Sciatic nerve (tissue), 2 donors: Measurements from ENCODE around the gene USP7. TPM values are rescaled to one million over a fixed set of nuclear protein-coding genes. Genes with fewer than 3 reads are reported as not detected.
"Not testable (repeated sequence)": the region's sequence is repeated elsewhere in the genome, so short reads cannot be mapped to it uniquely, and the experiment has no call there.

Experiments
- ATAC-seq: fragments of 200-7000 bp; cut with Tn5 transposase; one replicate; pipeline ENCODE4 v1.9.1; 2020; ENCODE audit warnings: mild to moderate bottlenecking, moderate library complexity
- DNase-seq: peaks from one replicate; pipeline ENCODE4 v3.0.0-alpha.2; 2020; ENCODE audit warnings: low spot score
- intact Hi-C: fragments of 100-400 bp; cut with DNase I; formaldehyde crosslinking; loops from one replicate; pipeline ENCODE4 v1.14.2; 2022
- total RNA-seq: library from RNA; stranded (reverse); fragmentation: NEBNext Ultra II Directional; extraction: Animal tissue kit (Norgen Biotek cat#: 25700); gene quantifications from one replicate; pipeline ENCODE4 v1.2.1, GENCODE V29; 2021
- donor health status: DM: no; HTN: no; CAD: no.
- donor health status: DM: no; HTN: no; CAD: no.

Gene USP7
- total RNA-seq, 1 donor from 2014 or later = 113 TPM

DNA sequence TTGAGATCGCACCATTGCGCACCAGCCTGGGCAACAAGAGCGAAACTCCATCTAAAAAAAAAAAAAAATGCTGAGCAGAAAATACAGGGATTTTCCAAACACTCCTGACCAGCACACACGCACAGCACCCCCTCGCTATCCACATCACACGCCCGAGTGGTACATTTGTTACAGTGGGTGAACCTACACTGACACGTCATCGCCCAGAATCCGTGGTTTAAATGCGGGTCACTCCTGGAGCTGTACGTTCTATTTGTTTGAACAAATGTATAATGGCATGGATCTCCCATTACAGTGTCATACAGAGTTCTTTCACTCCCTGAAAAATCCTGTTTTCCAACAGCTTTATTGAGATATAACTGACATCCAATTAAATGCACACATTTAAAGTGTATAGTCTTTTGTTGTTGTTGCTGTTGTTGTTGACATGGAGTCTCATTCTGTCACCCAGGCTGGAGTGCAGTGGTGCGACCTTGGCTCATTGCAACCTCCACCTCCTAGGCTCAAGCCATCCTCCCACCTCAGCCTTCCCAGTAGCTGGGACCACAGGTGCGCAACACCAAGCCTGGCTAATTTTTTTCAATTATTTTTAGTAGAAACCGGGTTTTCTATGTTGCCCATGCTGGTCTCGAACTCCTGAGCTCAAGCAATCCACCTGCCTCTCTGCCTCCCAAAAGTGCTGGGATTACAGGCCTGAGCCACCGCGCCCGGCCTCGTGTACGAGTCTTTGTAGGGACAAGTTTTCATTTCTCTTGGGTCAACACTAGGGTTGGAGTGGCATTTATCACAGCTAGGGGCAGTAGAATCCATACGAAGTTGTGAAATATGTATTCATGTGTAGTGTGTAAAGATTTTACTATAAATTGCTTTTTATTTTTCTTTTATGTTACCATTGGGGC lies 90.5 kb downstream of the USP7 start:
- intact Hi-C loops = loop anchor here (10.0 kb wide), 1 partner anchor 78 kb away; the partner anchor contains the start of genes PMM2 and TMEM186
- ATAC-seq (no peak), DNase-seq (no peak)

DNA sequence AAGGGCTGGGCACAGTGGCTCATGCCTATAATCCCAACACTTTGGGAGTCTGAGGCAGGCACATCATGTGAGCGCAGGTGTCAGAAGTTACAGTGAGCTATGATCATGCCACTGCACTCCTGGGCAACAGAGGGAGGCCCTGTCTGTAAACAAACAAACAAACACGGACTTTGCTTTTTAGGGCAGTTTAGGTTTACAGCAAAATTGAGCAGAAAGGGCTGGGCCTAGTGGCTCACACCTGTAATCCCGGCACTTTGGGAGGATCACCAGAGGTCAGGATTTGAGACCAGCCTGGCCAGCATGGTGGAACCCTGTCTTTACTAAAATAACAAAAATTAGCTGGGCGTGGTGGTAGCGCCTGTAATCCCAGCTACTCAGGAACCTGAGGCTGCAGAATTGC lies 91.6 kb downstream of the USP7 start:
- intact Hi-C loops = loop anchor here (10.0 kb wide), 1 partner anchor 77 kb away; the partner anchor contains the start of genes PMM2 and TMEM186
- no peak for DNase-seq
- no peak for ATAC-seq

DNA sequence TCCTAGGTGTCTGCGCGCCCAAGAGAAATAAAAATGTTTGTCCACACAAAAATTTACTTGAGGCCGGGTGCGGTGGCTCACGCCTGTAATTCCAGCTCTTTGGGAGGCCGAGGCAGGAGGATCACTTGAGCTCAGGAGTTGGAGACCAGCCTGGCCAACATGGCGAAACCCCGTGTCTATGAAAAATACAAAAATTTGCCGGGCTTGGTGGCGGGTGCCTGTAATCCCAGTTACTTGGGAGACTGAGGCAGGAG lies 93.8 kb downstream of the USP7 start:
- DNase-seq, ATAC-seq: not testable (repeated sequence)
- intact Hi-C loops = loop anchor here (10.0 kb wide), 2 partner anchors 75 to 1755 kb away; partner anchors contain the start of genes PMM2 and TMEM186

DNA sequence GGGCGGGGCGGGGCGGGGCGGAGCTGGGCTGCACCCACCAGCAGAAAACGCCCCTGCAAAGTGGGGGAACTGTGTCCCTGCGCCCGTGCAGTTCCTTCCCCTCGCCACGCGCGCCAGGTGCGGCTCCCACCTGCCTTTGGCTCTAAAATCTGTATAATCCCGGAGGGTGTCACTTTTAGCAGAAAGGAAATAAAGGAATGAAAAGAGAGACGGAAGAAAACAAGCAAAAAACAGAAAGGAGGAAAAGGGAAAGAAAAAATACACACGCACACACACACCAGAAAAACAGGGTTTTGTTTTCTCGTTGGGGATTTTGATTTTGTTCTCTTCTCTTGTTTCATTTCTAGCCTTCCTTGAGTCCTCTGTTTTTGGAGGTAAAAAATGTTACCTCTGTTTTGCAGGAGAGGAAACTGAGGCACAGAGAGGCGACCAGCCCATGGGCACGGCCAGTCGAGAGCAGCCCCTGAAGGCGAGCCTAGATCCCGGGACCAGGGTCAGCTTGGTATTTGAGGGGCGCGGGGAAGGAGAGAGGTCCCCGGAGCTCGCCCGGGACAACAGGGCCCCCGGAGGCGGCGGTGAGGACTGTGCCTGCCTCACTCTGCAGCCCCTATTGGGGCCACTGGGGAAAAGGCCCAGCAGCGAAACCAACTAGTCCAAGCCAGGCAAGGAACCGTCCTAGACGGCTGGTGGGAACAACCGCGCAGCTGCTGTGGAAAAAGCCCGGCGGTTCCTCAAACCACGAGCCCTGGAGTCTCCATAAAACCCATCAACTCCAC lies 94.3 kb downstream of the USP7 start:
- ATAC-seq (no peak), DNase-seq (no peak)
- intact Hi-C loops = loop anchor here (10.0 kb wide), 1 partner anchor 1755 kb away; no protein-coding TSS in a partner anchor

DNA sequence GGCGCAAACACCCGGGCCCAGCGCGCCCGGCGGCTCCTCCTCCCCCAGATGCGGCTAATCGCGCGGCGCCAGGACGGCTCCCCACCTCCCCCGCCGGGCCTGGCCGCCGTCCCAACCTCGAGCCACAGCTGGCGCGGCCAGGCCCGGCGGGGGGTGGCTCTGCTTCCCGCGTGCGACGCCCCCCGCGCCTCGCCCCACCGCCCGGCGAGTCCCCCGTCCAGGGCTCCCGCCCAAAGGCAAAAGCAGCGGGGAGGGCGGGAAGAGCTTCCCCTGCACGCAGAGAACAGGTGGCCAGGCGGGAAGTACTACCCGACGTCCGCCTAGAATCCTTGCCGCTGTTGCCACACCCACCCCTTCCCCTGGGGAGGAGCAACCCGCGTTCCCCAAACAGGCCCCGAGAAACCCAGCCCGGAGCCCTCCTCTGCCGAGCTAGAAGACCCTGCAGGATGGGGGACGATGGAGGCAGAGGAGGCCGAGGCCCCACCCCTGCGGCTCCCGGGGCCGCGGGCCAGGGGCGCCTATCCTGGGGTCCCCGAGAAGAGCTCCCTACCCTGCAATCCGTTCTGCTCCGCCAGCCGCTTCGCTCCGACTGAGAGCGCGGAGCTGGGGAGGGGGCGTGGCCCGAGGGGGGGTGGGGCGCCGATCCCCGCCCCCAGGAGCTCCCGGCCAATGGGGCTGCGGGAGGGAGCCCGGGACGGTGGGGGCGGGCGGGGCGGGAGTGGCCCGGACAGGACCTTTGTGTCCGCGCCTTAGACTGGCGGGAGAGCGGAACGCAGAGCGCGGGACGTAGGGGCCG lies 95.1 kb downstream of the USP7 start, which contains the start of gene CARHSP1:
Gene CARHSP1, minus strand, starts transcription at position 591 of the 796 bp plus-strand sequence. CDS start 9,678 bp downstream, outside the sequence.
- ATAC-seq (peak; percentile 90), DNase-seq (peak; percentile 94)
- intact Hi-C loops = loop anchor here (10.0 kb wide), 1 partner anchor 1756 kb away; no protein-coding TSS in a partner anchor

DNA sequence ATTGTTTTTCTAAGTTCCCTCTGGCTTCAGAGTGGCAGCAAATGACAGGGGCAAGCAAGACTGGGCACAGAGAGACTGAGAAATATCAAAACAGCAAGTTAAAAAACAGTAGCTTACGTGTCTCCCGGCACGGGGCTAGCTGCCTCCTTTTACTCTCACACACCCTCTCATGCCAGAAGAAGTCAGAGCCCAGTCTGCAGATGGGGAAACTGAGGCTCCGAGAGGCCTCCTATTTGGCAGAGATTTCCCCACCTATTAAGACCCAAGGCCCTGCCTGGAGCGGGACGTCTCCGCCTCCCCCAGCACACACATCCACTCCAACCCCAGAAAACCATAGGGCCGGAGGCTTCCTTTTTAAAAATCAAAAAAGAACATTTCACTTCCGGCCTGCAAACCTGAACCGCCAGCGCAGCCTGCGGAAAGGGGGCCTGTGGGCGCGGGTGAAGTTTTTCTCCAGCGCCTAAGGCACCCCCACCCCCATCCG lies 95.7 kb downstream of the USP7 start:
- ATAC-seq (no peak), DNase-seq (no peak)
- intact Hi-C loops = loop anchor here (10.0 kb wide), 1 partner anchor 1757 kb away; no protein-coding TSS in a partner anchor

DNA sequence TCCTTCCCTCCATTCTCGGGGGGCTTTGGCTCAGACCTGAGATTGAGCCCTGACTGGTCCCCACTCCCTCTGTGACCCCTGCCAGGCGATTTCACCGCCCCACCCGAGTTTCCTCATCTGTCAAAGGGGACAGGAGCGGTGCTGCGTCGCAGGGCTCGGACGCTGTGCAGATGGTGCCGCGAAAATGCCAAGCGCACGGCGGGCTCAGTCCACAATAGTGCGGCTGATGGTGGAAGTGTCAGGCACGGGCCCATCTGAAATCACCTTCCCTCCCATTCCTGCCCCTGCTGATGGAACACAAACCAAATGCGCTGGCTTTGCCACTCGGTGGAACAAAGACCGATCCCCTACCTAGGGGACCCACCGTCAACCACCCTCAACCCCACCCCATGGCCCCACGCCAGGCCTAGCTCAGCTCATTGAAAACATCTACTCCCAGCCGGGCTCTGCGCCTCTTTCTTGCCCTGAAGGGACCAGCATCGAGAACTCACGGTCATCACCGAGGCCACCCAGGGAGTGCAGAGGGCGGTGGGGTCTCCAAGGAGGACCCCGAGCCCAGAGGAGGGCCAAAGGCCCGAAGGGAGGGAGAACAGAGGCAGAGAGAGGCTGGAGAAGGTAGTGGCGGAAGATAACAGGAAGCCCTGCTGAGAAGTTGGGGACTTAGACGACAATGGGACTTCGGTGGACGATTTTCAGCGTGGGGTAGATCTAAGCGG lies 96.3 kb downstream of the USP7 start:
- intact Hi-C loops = loop anchor here (10.0 kb wide), 1 partner anchor 1757 kb away; no protein-coding TSS in a partner anchor
- DNase-seq (peak; percentile 83), ATAC-seq (peak; percentile 9)

DNA sequence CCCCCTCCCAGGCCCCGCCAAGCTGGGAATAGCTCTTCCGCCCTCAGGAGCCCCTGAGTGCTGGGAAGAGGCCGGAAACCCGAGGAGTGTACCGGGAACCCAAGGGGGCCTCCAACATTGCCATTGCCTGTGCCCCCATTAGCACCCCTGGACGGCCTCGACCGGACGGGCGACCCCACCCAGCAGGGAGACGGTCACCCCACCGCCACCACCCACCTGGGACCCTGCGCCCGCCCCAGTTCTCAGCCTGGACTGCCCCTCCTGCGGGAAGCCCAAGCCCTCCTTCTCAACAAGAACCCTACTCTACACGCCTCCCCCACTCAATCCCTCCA lies 96.9 kb downstream of the USP7 start:
- no peak for DNase-seq
- intact Hi-C loops = loop anchor here (10.0 kb wide), 1 partner anchor 1758 kb away; no protein-coding TSS in a partner anchor
- no peak for ATAC-seq

DNA sequence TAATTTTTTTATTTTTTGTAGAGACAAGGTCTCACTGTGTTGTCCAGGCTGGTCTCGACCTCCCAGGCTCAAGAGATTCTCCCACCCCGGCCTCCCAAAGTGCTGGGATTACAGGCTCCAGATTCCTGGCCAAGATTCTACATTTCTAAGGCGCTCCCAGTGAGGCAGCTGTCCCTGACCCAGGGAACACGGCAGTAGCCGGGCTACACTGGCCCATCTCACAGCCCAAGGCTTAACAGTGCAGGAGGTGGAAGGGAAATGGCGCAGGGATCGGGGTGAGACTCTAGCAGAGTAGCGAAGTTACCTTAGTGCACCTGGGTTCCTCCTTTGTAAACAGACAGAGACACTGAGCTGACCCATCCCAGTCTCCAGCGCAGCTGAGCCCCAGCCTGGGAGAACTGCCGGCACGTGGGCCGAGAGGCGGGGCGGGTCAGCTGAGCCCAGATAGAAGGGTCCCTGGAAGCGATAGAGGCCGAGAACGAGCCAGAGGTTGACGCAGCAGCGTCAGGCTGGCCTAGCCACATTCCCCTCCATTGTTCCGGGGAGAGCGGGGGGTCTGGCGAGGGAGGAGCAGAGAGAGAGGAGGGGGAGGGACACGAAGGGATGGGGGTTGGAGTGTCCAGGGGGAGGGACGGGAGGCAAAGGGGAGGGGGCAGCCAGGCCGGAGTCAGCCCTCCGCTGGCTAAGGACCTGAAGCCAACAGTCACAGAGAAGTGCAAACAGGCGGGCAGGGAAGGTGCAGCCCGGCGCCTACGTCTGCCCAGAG lies 97.4 kb downstream of the USP7 start:
- ATAC-seq = peak; percentile 57
- peak; percentile 79 for DNase-seq
- intact Hi-C loops = loop anchor here (10.0 kb wide), 1 partner anchor 1758 kb away; no protein-coding TSS in a partner anchor

DNA sequence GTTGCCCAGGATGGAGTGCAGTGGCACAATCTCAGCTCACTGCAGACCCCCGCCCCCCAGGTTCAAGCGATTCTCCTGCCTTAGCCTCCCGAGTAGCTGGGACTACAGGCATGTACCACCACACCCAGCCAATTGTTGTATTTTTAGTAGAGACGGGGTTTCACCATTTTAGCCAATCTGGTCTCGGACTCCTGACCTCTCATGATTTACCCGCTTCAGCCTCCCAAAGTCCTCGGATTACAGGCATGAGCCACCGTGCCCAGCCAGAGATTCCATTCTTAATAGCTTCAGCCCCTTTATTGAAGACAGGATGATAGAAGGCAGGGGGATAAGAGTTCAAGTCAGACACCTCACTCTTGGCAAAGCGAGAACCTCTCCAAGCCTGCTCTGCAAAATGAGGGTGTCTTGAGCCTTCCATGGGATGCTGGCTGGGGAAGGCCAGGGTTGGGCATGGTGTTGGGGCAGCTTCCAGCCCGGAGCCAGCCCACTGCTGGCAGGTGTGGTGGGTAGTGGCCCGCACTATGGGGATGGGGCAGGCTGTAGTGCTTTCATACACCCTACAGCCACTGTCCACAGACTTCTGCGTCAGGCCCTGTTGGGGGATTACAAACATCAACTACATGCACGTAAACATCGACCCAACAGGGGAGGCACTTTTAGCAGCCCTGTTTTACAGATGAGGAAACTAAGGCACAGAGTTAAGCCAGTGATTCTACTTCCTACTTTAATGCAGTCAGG lies 98.4 kb downstream of the USP7 start:
- ATAC-seq (no peak), DNase-seq (no peak)
- intact Hi-C loops = loop anchor here (10.0 kb wide), 1 partner anchor 1759 kb away; no protein-coding TSS in a partner anchor

DNA sequence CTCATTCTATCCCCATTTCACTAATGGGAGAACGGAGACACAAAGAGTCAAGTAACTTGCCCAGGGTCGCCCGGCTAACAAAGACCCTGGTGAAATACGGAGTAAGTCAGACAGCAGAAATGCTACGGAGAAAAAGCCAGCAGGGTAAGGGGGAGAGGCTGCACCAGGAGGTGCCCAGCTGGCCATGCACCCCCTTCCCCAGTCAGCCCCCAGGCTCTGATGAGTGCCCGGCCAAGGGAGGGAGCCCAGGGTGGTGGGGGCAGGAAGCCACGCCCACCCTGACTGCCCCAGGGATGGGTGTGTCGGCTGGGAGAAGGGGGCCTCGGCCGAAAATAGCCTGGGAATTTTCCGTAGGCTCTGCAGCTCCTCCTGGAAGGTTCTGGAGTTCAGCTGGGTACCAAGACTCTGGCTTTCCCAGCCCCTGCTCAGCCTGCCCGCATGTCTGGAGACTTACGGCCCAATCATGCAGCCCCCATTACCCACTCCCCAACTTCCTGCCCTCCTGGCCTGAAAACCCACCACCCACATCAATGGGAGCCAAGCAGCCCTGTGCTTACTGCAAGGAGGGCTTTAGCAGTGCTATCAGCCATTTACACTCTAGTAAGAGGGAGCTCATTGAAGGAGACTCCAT lies 99.1 kb downstream of the USP7 start:
- no peak for DNase-seq
- no peak for ATAC-seq
- intact Hi-C loops = loop anchor here (10.0 kb wide), 1 partner anchor 1760 kb away; no protein-coding TSS in a partner anchor

DNA sequence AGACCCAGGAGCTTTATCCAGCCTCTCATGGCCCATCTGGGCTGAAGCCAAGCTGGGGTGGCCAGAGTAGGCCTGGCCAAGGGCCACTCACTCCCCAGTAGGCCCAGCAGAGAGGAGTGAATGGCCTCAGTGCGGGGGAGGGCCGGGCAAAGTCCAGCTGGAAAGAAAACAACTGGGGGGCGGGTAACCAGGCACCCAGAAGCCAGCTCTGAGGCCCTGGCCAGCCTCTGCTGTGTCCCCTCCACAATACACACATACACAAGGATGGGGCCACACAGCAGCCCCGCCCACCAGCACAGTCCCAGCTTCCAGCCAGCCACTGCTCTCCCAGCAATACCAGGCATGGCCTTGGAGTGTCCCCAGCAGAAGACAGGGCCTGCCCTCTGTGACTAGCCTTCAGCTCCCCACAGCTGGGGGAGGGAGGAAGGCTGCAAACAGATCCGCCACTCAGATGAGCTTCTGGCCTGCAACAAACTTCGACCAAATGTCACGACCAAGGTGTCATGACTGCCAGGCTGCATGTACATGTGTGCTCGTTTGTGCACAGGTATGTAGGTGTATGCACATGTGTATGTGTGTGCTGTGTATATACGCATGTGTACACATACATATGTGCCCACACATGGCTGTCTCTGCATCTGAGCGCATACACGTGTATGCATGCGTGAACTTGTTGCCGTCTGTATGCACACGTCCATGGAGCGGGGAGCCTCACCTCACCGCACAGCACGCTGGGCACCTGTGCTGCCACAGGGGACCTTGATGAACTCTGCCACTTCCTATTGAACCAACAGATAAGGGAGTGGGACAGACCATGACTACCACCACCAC lies 99.9 kb downstream of the USP7 start:
- ATAC-seq = peak; percentile 36
- intact Hi-C loops = loop anchor here (10.0 kb wide), 1 partner anchor 1761 kb away; no protein-coding TSS in a partner anchor
- DNase-seq = peak; percentile 83

DNA sequence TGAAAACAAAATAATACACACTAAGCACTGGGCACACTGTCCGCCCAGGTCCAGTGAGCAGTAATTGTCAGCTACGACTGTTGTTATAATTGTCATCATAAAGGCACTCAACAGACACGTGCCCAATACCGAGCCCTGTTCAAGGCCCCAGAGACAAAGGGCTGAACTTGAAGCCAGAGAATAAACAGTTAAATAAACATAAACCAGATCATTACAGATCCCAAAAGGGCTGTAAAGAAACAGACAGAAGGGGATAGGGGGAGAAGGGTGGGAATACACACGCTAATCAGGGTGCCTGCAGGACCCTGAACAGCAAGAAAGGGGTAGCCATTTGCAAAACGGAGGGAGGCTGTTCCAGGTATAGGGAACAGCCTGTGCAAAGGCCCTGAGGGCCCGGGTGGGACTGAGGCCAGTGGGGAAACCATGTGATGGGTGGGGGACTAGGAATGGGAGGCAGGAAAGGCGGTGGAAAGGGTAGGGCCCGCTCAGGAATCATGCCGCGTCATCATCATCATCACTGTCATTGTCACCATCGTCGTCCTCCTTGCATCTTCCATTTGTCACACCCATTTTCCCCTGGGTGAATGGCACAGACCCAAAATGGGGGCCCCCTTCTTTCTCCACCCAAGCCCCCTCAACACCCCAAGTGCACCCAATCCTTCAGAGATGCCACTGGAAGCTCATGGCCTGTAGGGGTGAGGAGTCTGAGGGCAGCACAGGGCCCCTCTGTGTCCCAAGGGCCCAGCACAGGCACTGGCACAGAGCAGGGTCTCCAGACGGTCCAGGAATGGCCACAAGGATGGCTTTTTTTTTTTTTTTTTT lies 101.2 kb downstream of the USP7 start:
- DNase-seq = no peak
- ATAC-seq = no peak
- intact Hi-C loops = loop anchor here (10.0 kb wide), 1 partner anchor 1762 kb away; no protein-coding TSS in a partner anchor
